Skeletal muscle tissue (tissue), 4 donors: Measurements from ENCODE around the gene SIPA1L3. TPM values are rescaled to one million over a fixed set of nuclear protein-coding genes. Genes with fewer than 3 reads are reported as not detected.

Experiments
- H3K27ac ChIP-seq: one replicate; pipeline ENCODE4 v1.7.0; 2013; ENCODE audit warnings: mild to moderate bottlenecking, low read depth, low read length, inconsistent platforms
- H3K27me3 ChIP-seq, 3 donors: one replicate each; pipeline ENCODE4 v1.7.0; 2013; ENCODE audit warnings: low read length in 3 of 3; ENCODE audit not compliant: control insufficient read depth in 3 of 3, insufficient read depth in 3 of 3
- H3K36me3 ChIP-seq, 3 donors: one replicate each; pipeline ENCODE4 v1.7.0; 2013; ENCODE audit warnings: low read length in 3 of 3; ENCODE audit not compliant: control insufficient read depth in 3 of 3, insufficient read depth in 3 of 3
- H3K4me1 ChIP-seq, 3 donors: one replicate each; pipeline ENCODE4 v1.7.0; 2013; ENCODE audit warnings: low read length in 3 of 3, mild to moderate bottlenecking in 3 of 3; ENCODE audit not compliant: control insufficient read depth in 3 of 3, insufficient read depth in 3 of 3
- H3K4me3 ChIP-seq, 3 donors: one replicate each; pipeline ENCODE4 v1.7.0; 2013; ENCODE audit warnings: low read length in 3 of 3
- H3K9ac ChIP-seq, 3 donors: one replicate each; pipeline ENCODE4 v1.7.0; 2013; ENCODE audit warnings: low read length in 3 of 3, mild to moderate bottlenecking in 3 of 3, moderate library complexity in 2 of 3, low read depth in 1 of 3
- H3K9me3 ChIP-seq, 3 donors: one replicate each; pipeline ENCODE4 v1.7.0; 2013; ENCODE audit warnings: low read length in 3 of 3; ENCODE audit not compliant: control insufficient read depth in 3 of 3
- total RNA-seq: library from RNA; depleted of rRNA; stranded (reverse); fragments of >200 nt; gene quantifications from one replicate; pipeline ENCODE4 v1.2.3, GENCODE V29; 2014
- donor health status: Osteomylitis.

SIPA1L3 gene
- total RNA-seq, 1 donor from 2014 or later, result 3.7 TPM

- H3K4me1 ChIP-seq, result no peaks in the 10 kb centered on the region
- H3K9me3 ChIP-seq, result peaks cover 0 to 4% (median 3%) of the 10 kb centered on the region in 3 donors
These were observed 21.6 kb upstream of the SIPA1L3 start for GRCh38 chr19:37885392-37885791.

GRCh38 chr19:37886571-37886970, 20.4 kb upstream of the SIPA1L3 start:
- H3K4me3 ChIP-seq, result no peak overlapping the region

More at GRCh38 chr19:37885392-37885791, 21.6 kb upstream of the SIPA1L3 start:
- Histone ChIP-seq H3K36me3 (no peaks in the 10 kb centered on the region), H3K9ac (no peak overlapping the region), H3K27ac (no peak overlapping the region), H3K27me3 (peaks cover 0 to 3% (median 0%) of the 10 kb centered on the region in 3 donors), H3K4me3 (no peak overlapping the region)

GRCh38 chr19:37893845-37894575, 13.0 kb upstream of the SIPA1L3 start:
- Histone ChIP-seq H3K36me3 (no peaks in the 10 kb centered on the region), H3K9ac (no peak overlapping the region), H3K27me3 (peaks cover 0 to 9% (median 6%) of the 10 kb centered on the region in 3 donors), H3K4me3 (no peak overlapping the region), H3K4me1 (peaks cover 0 to 9% (median 0%) of the 10 kb centered on the region in 3 donors), H3K27ac (no peak overlapping the region), H3K9me3 (no peaks in the 10 kb centered on the region)

More at GRCh38 chr19:37886571-37886970, 20.4 kb upstream of the SIPA1L3 start:
- H3K9ac ChIP-seq, result no peak overlapping the region
- no peak overlapping the region for H3K27ac ChIP-seq
- peaks cover 0 to 4% (median 3%) of the 10 kb centered on the region in 3 donors for H3K9me3 ChIP-seq
- peaks cover 0 to 6% (median 3%) of the 10 kb centered on the region in 3 donors for H3K27me3 ChIP-seq
- H3K4me1 ChIP-seq, result no peaks in the 10 kb centered on the region
- no peaks in the 10 kb centered on the region for H3K36me3 ChIP-seq

- no peaks in the 10 kb centered on the region for H3K36me3 ChIP-seq
- no peaks in the 10 kb centered on the region for H3K9me3 ChIP-seq
- no peak overlapping the region for H3K4me3 ChIP-seq
- H3K9ac ChIP-seq, result no peak overlapping the region
- no peak overlapping the region for H3K27ac ChIP-seq
- H3K4me1 ChIP-seq, result peaks cover 0 to 9% (median 0%) of the 10 kb centered on the region in 3 donors
- peaks cover 0 to 6% (median 5%) of the 10 kb centered on the region in 3 donors for H3K27me3 ChIP-seq
These were observed 10.8 kb upstream of the SIPA1L3 start for GRCh38 chr19:37896180-37896579.

- Histone ChIP-seq H3K27ac (no peak overlapping the region), H3K4me1 (peaks cover 0 to 9% (median 0%) of the 10 kb centered on the region in 3 donors), H3K36me3 (no peaks in the 10 kb centered on the region), H3K27me3 (no peaks in the 10 kb centered on the region), H3K9me3 (no peaks in the 10 kb centered on the region), H3K9ac (no peak overlapping the region), H3K4me3 (no peak overlapping the region)
These were observed 7.6 kb upstream of the SIPA1L3 start for GRCh38 chr19:37899453-37899852.

GRCh38 chr19:37899966-37900365, 7.0 kb upstream of the SIPA1L3 start:
- Histone ChIP-seq H3K27ac (no peak overlapping the region), H3K9ac (no peak overlapping the region), H3K36me3 (no peaks in the 10 kb centered on the region), H3K4me1 (peaks cover 0 to 9% (median 0%) of the 10 kb centered on the region in 3 donors), H3K4me3 (no peak overlapping the region), H3K27me3 (no peaks in the 10 kb centered on the region), H3K9me3 (no peaks in the 10 kb centered on the region)

- Histone ChIP-seq H3K36me3 (no peaks in the 10 kb centered on the region), H3K27me3 (no peaks in the 10 kb centered on the region), H3K27ac (no peak overlapping the region), H3K4me3 (no peak overlapping the region), H3K9me3 (no peaks in the 10 kb centered on the region), H3K9ac (no peak overlapping the region), H3K4me1 (peaks cover 1 to 11% (median 5%) of the 10 kb centered on the region in 3 donors)
These were observed 4.3 kb upstream of the SIPA1L3 start for GRCh38 chr19:37902668-37903067.

GRCh38 chr19:37903096-37903495, 3.9 kb upstream of the SIPA1L3 start:
- Histone ChIP-seq H3K9me3 (no peaks in the 10 kb centered on the region), H3K4me1 (peaks cover 6 to 15% (median 9%) of the 10 kb centered on the region in 3 donors), H3K27ac (no peak overlapping the region)

GRCh38 chr19:37905946-37906868, 801 bp upstream of the SIPA1L3 start, which contains the start of gene WDR87:
WDR87 (minus strand) TSS chr19:37906594; CDS start chr19:37898239, 8,355 bp downstream.
- H3K36me3 ChIP-seq, result no peaks in the 10 kb centered on the region
- peak within 1 kb of the TSS; percentile 63 to 91 (median 80) for H3K9ac ChIP-seq
- H3K27ac ChIP-seq, result peak within 1 kb of the TSS; percentile 52
- no peaks in the 10 kb centered on the region for H3K9me3 ChIP-seq
- no peaks in the 10 kb centered on the region for H3K27me3 ChIP-seq
- peak within 1 kb of the TSS; percentile 73 to 92 (median 91) for H3K4me3 ChIP-seq
- peaks cover 8 to 20% (median 11%) of the 10 kb centered on the region in 3 donors for H3K4me1 ChIP-seq

More at GRCh38 chr19:37903096-37903495, 3.9 kb upstream of the SIPA1L3 start:
- H3K9ac ChIP-seq, result no peak overlapping the region
- H3K27me3 ChIP-seq, result no peaks in the 10 kb centered on the region
- H3K36me3 ChIP-seq, result no peaks in the 10 kb centered on the region
- no peak overlapping the region for H3K4me3 ChIP-seq
